HCT116 (cell line): ENCODE measurements around the gene TRAF5.

Source experiments
- CEBPB ChIP-seq: IDR thresholded peaks from 2 replicates; pipeline ENCODE4 v1.6.1; 2012; ENCODE audit warnings: low read depth
- EZH2phosphoT487 ChIP-seq: fragments of 200-600 bp; IDR thresholded peaks from 2 replicates; pipeline ENCODE4 v1.6.1; 2018; ENCODE audit warnings: antibody characterized with exemption, borderline replicate concordance

GRCh38 chr1:211344152-211344618 lies 17.6 kb downstream of the TRAF5 start:
- no peak for TF ChIP-seq EZH2phosphoT487
- no peak for TF ChIP-seq CEBPB
